T-helper 1 cell (primary cell): ENCODE measurements around the gene RARG.

ENCODE experiments used
- DNase-seq, 5 donors: peaks; one replicate each; pipeline ENCODE4 v3.0.0-alpha.2; 2012 to 2020
- total RNA-seq, 4 donors: gene quantifications; one replicate each; lab custom pipeline; 2026; lab: John Stamatoyannopoulos, UW

The RARG gene
- 20.2 to 32.6 (median 25.4) reads per million in 4 donors for total RNA-seq

- DNase-seq = peak; percentile 56 to 68 (median 66)
Observed at GRCh38 chr12:53231921-53232645, at the start of gene RARG. RARG (minus strand) TSS chr12:53232209; CDS start chr12:53227545, 4,664 bp downstream.

GRCh38 chr12:53279888-53280498 lies 48.0 kb upstream of the RARG start:
- DNase-seq = no peak

- no peak for DNase-seq
Observed at GRCh38 chr12:53279283-53279869, 47.4 kb upstream of the RARG start.

- no peak for DNase-seq
Observed at GRCh38 chr12:53277981-53278380, 46.0 kb upstream of the RARG start.

GRCh38 chr12:53276511-53276910 lies 44.5 kb upstream of the RARG start:
- no peak for DNase-seq

GRCh38 chr12:53274445-53274844 lies 42.4 kb upstream of the RARG start:
- no peak for DNase-seq

- no peak for DNase-seq
Observed at GRCh38 chr12:53268630-53269562, 36.9 kb upstream of the RARG start.

- peak; percentile 61 to 88 (median 73) for DNase-seq
Observed at GRCh38 chr12:53267999-53268629, 36.1 kb upstream of the RARG start, which contains the start of gene ESPL1. ESPL1 (plus strand) TSS chr12:53268299; CDS start chr12:53268767, 468 bp downstream.

- no peak for DNase-seq
Observed at GRCh38 chr12:53267306-53267998, 35.4 kb upstream of the RARG start.

- no peak for DNase-seq
Observed at GRCh38 chr12:53265783-53266182, 33.8 kb upstream of the RARG start.

GRCh38 chr12:53259891-53260290 lies 27.9 kb upstream of the RARG start:
- DNase-seq = no peak

GRCh38 chr12:53258541-53259539 lies 26.8 kb upstream of the RARG start:
- no peak for DNase-seq

- DNase-seq = no peak
Observed at GRCh38 chr12:53255996-53256395, 24.0 kb upstream of the RARG start.

GRCh38 chr12:53254816-53255545 lies 23.0 kb upstream of the RARG start:
- DNase-seq = no peak

- DNase-seq = no peak
Observed at GRCh38 chr12:53253298-53253697, 21.3 kb upstream of the RARG start.

- peak in 1 of 5 donors; percentile 24 for DNase-seq
Observed at GRCh38 chr12:53252349-53252916, 20.4 kb upstream of the RARG start.

GRCh38 chr12:53251477-53252348 lies 19.7 kb upstream of the RARG start:
- DNase-seq = peak; percentile 53 to 76 (median 59)

GRCh38 chr12:53245286-53245685 lies 13.3 kb upstream of the RARG start:
- DNase-seq = no peak
